HG03060 (cell line): ENCODE results near the gene USP20.

Source experiments
- ATAC-seq: cut with Tn5 transposase; IDR thresholded peaks from one replicate; pipeline ENCODE4 v1.9.1; 2021; ENCODE audit warnings: low read depth, moderate number of reproducible peaks; ENCODE audit not compliant: unreplicated experiment

Gene USP20

DNA sequence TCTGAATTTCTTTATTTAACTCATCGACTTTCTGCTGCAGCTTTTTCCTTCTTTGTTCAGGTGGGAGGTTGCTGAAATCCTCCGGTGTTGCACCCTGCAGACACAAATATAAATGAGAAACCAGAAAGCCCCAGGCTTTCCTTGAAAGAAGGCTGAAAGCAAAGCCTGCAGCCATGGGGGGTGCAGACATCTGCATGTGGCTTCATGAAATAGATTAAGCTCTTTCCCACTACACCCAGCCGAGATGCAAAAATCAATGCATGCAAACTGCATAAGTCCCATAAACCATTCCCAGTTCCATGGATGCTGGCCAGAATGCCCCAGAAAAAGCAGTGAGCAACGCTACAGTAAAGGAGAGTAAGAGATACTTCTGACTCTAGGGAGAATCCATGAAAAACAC is 73.6 kb downstream of the USP20 start:
- no peak for ATAC-seq

DNA sequence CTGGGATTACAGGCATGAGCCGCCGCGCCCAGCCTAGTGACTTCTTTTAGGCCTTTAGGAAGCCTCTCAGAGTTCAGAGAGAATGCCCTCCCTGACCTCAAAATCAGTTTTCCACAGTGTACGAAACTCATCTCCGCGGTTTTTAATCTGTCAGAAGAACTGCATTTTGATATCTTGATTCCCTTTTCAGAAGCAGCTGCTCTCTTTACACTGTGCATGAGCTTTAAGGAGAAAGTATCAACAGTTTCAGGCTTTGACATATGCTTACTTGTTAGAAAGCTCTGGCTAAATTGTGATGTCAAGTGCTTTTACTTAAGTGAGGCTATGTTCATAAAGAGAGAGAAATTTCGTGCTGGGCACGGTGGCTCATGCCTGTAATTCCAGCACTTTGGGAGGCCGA is 74.6 kb downstream of the USP20 start:
- no peak for ATAC-seq

DNA sequence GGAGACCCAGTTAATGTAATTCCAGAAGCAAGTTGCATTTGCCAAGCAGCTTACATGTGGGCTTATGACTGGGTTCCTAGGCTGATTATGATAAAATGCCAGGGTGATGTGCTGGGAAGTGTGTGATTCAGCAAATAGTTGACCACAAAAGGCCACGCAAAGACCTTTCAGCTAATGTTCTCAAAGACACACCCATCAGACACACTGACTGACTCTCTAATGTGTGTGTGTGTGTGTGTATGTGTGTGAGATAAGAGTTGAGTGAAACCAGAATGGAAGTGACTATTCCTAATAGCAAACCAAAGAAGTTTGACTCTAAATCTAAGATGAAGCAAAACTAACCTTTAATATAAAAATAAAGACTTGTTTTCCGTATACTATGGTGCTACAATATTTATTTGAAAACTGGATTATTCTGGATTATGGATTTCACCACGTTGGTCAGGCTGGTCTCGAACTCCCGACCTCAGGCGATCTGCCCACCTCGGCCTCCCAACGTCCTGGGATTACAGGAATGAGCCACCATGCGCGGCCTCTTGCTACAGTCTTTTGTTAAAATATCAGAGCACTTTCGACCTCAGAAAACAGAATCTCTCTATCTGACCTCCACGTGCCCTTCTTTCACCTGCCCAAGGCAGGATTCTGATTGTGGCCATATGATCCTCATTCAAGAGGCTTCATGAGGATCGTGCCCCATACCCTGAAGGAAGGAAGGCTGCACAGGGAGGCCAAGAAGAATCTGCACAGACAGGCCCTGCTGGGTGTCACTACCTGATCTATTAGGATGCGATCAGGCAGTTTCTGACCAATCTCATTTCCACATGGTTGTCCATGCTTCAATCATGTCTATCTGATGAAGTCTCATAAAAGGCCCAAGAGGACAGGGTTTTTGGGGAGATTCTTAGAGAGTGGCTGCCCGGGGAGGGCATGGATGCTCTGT is 75.6 kb downstream of the USP20 start:
- no peak for ATAC-seq

DNA sequence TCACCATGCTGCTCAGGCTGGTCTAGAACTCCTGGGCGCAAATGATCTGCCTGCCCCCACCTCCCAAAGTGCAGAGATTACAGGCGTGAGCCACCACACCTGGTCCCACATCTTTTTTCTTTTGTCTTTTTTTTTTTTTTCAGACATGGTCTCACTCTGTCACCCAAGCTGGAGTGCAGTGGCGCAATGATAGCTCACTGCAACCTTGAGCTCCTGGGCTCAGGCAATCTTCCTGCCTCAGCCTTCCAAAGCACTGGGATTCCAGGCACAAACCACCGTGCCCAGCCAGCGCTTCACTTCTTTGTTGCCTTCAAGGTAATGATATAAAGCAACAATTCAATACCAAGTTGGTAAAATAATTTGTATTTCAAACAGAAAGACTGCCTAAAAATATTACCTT is 78.8 kb downstream of the USP20 start:
- no peak for ATAC-seq

DNA sequence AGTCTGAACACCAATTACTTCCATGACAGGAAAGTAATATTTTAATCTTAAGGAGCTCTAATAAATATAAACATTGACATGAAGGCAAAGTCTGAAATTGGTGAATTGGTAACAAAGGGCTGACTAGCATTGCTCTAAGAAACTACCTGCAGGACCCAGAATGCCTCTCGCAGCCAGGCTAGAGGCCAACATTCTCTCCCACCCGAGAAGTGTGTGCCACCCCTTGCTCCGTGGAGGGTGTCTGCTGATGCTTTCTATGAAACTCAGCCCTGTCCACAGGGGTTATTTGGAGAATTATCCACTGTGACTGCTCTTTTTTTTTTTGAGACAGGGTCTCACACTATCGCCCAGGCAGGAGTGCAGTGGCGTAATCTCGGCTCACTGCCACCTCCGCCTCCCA is 81.4 kb downstream of the USP20 start:
- ATAC-seq = no peak

DNA sequence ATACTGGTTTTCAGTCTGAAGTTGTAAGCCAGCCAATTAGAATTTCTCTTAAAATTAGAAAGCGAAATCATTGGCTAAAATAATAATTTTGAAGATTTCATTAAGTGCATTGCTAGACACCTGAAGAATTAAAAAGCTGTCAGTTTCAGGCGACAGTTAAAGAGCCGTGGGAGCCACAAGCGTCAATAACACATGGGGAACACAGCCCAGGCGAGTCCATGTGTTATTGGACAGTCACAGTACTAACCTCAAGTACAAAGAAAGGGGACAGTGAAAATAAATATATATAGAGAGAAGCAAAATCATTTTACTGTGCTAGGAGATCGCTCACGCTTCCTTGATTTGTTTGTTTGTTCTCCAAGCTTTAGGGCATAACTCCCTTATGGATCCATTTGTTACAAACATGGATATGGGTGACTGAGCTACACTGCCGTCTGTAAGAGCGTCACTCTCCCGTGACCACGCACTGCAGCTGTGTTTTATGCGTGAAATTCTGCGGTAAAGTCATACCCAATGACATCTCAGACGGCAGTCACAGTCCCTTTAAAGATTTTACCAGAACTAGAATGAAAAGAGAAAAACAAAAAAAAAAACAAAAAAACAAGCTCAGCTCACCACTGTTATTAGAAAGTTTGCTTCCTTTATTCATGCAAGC is 83.2 kb downstream of the USP20 start:
- no peak for ATAC-seq

DNA sequence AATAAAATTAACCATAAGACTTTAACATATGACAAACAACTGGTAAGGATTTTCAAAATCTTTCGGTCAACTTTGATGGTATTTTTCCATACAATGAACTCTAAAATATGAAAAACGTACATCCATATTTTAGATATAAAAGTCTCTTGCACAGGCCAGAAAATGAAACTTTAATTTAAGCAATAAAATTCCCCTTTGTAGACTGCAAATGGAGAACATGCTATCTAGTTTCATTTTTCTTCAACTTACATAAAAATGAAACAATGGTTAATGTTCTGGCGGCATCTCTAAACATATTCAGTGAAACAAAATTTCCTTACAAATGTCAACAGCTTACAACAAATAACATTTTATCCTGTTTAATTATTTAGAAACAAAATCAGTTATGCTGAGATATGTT is 84.0 kb downstream of the USP20 start:
- no peak for ATAC-seq

DNA sequence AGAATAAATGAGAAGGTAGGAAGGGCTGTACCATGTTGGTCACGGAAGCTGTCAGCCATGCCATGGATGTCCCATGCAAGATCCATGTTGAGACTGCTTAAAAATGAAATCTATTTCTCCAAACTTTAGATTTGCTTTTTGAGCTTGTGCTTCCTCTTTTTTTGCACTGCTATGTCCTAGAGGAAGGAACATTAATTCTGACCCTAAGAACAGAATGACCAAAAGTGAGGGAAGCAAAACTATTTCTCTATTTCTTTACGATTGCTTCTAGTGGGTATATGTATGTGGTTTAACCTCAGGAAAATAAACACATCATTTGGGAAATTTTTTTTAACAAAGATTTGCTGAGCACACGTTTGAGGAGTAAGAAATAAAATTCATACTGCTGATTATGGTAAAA is 84.6 kb downstream of the USP20 start:
- no peak for ATAC-seq

DNA sequence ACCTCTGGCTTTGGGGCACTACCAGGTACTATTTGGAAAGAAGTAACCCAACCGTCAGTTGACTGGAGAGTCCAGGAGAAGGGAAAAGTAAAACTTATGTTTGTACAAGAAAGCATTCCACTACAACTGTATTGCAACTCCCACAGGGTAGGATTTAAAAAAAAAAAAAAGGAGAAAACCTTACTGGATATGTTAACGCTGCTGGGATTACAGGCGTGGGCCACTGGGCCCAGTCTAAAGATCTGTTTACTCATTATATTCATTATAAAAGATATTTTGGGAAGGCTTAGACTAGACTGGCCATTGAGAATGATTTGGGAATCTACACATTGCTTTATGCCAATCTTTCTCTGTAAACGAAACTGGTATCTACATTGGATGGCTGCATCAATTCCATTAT is 86.6 kb downstream of the USP20 start:
- no peak for ATAC-seq

DNA sequence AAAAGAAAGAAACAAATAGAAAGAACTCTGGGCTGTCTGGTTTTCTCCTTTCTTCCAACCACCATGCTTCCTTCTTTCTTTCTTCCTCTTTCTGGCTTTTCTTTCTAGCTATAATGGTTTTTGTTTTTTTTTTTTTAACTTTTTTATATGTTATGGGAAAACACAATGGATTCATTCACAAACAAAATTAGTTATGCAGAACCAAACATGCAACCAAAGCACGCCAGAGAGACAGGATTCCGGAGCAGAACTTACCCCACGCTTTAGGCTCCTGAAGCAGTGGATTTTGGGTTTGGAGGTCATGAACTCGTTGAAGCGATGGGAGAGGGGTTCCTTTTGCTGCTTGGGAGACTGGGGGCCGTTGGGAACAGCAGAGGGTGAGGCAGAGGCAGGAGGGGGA is 88.3 kb downstream of the USP20 start:
- ATAC-seq = no peak

DNA sequence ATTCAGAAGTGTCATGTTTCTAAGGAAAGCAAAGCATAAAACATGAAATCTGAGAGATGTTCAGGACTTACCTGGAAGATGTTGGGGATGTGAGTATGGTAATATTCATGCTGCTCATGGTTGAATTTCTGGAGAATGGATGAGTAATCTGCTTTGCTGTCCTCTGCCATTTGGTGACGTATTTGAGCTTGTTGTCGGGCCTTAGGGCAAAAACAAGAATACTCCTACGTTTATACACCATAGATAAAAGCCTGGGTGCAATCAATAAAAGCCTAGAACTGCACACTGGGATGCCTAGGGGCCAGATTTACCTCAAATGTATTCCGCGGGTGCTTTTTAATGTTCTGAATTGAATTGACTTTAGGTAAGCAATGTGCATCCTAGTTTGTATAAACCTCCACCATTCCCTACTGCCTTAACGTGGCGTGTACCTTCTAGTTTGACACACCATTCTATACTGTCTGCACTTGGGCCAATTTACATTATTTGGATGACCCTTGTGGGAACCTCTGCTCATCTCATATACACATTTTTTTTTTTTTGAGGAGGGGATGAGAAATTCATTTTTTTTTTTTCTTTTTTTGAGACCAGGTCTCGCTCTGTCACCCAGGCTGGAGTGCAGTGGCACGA is 94.4 kb downstream of the USP20 start:
- no peak for ATAC-seq

DNA sequence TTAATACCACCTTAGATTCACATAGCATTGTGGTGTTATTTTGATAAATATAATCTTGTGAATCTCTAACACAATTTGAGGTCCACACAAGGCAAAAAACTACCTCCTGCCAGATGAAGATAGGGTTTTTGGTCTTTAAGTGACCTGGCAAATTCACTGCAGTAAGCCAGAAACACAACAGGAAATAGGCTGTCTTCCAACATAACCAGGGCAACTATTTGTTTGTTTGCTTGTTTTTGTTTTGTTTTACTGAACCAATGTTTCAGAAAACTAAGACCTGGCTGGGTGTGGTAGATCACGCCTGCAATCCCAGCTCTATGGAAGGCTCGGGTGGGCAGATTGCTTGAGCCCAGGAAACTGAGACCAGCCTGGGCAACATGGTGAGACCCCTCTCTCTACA is 95.5 kb downstream of the USP20 start:
- no peak for ATAC-seq
